ENCODE results near the gene SMOC2. TPM values are rescaled to one million over a fixed set of nuclear protein-coding genes. Genes with fewer than 3 reads are reported as not detected.

SMOC2 gene
- polyA plus RNA-seq, 1 of the 3 experiments (the other 2 are of a cell fraction), result not detected

GRCh38 chr6:168620578-168620977 lies 179.6 kb downstream of the SMOC2 start (continued):
- TF ChIP-seq RCOR1 (IDR thresholded peaks at IDR 0.05; ENCODE audit: low read length), result no peak
- no peak for TF ChIP-seq ELF1 (IDR thresholded peaks at IDR 0.05)
- no peak for TF ChIP-seq YY1 (IDR thresholded peaks at IDR 0.05; ENCODE audit: low read depth)
- TF ChIP-seq CTCF (IDR thresholded peaks at IDR 0.05), result no peak

GRCh38 chr6:168623736-168624135 lies 182.8 kb downstream of the SMOC2 start:
- no peak overlapping the region for H3K27ac ChIP-seq (ENCODE audit: low read depth in 2 of 2, low read length in 1 of 2)
- no peaks in the 10 kb centered on the region for H3K9me3 ChIP-seq
- no peak overlapping the region for H2AFZ ChIP-seq (ENCODE audit: low read depth)
- WGBS (ENCODE audit: low lambda C conversion rate), result 90% methylated on average over 5 of the region's 13 CpGs
- H3K9me2 ChIP-seq, result no peaks in the 10 kb centered on the region
- peaks cover 0 to 15% of the 10 kb centered on the region in 2 experiments; a peak in 1 of 4 replicates for H3K4me1 ChIP-seq (ENCODE audit: control insufficient read depth in 1 of 2, insufficient read depth in 2 of 2, low read depth in 1 of 2, low read length in 1 of 2)
- H3K4me2 ChIP-seq, result no peak overlapping the region
- H4K20me1 ChIP-seq (ENCODE audit: insufficient read depth), result no peaks in the 10 kb centered on the region
- DNase-seq, result no peak
- H3K36me3 ChIP-seq (replicated peaks in 1 of 2; ENCODE audit: control insufficient read depth in 1 of 2, insufficient read depth in 2 of 2, low read length in 1 of 2), result no peaks in the 10 kb centered on the region
- no peak overlapping the region for H3K9ac ChIP-seq
- H3K79me2 ChIP-seq (ENCODE audit: insufficient read depth), result no peaks in the 10 kb centered on the region
- ChIA-PET POLR2A (no interaction called here), CTCF (interaction anchor here (0.9 kb wide), 1 partner anchor 254 kb away, joined by 3 read pairs; no protein-coding TSS in a partner anchor)
- H3K27me3 ChIP-seq (ENCODE audit: insufficient read depth), result no peaks in the 10 kb centered on the region
- H3F3A ChIP-seq (replicated peaks; ENCODE audit: insufficient read depth), result no peaks in the 10 kb centered on the region
- no peak overlapping the region for H3K4me3 ChIP-seq (ENCODE audit: low read depth in 2 of 2, low read length in 1 of 2)
- TF ChIP-seq TAF1 (IDR thresholded peaks at IDR 0.05; ENCODE audit: borderline replicate concordance, low read depth, low read length), result no peak
- no peak for TF ChIP-seq POLR2AphosphoS5 (IDR thresholded peaks at IDR 0.05; ENCODE audit: low read depth, low read length)
- TF ChIP-seq EZH2phosphoT487 (IDR thresholded peaks at IDR 0.05; ENCODE audit: borderline replicate concordance, low read depth), result no peak
- no peak for TF ChIP-seq IRF3 (IDR thresholded peaks at IDR 0.05; ENCODE audit: low read depth, low read length)
- TF ChIP-seq JUND (IDR thresholded peaks at IDR 0.05), result no peak
- TF ChIP-seq MXI1 (IDR thresholded peaks at IDR 0.05; ENCODE audit: low read depth, low read length), result no peak
- TF ChIP-seq TCF12 (IDR thresholded peaks at IDR 0.05), result no peak
- TF ChIP-seq USF2 (IDR thresholded peaks at IDR 0.05; ENCODE audit: borderline replicate concordance, low read depth, low read length), result no peak
- no peak for TF ChIP-seq YY1 (IDR thresholded peaks at IDR 0.05; ENCODE audit: low read depth)

GRCh38 chr6:168624540-168624939 lies 183.6 kb downstream of the SMOC2 start:
- DNase-seq, result no peak
- CTCF ChIA-PET, result interaction anchor here (0.9 kb wide), 2 partner anchors 90 to 254 kb away, joined by 3 read pairs; no protein-coding TSS in a partner anchor
- Histone ChIP-seq H4K20me1 (ENCODE audit: insufficient read depth) (no peaks in the 10 kb centered on the region), H3K27me3 (ENCODE audit: insufficient read depth) (no peaks in the 10 kb centered on the region), H3F3A (replicated peaks; ENCODE audit: insufficient read depth) (no peaks in the 10 kb centered on the region), H3K27ac (ENCODE audit: low read depth in 2 of 2, low read length in 1 of 2) (no peak overlapping the region), H3K36me3 (replicated peaks in 1 of 2; ENCODE audit: control insufficient read depth in 1 of 2, insufficient read depth in 2 of 2, low read length in 1 of 2) (no peaks in the 10 kb centered on the region), H3K79me2 (ENCODE audit: insufficient read depth) (no peaks in the 10 kb centered on the region), H3K9me2 (no peaks in the 10 kb centered on the region), H2AFZ (ENCODE audit: low read depth) (no peak overlapping the region), H3K4me3 (ENCODE audit: low read depth in 2 of 2, low read length in 1 of 2) (no peak overlapping the region), H3K4me1 (ENCODE audit: control insufficient read depth in 1 of 2, insufficient read depth in 2 of 2, low read depth in 1 of 2, low read length in 1 of 2) (peaks cover 0 to 21% of the 10 kb centered on the region in 2 experiments; a peak in 1 of 4 replicates), H3K4me2 (no peak overlapping the region), H3K9ac (no peak overlapping the region), H3K9me3 (no peaks in the 10 kb centered on the region)
- 39% methylated on average over 2 of the region's 2 CpGs for WGBS (ENCODE audit: low lambda C conversion rate)
- POLR2A ChIA-PET, result no interaction called here
- no peak for TF ChIP-seq RXRA (IDR thresholded peaks at IDR 0.05; ENCODE audit: borderline replicate concordance, low read depth)
- no peak for TF ChIP-seq MAX (IDR thresholded peaks at IDR 0.05; ENCODE audit: low read depth)
- no peak for TF ChIP-seq USF1 (IDR thresholded peaks at IDR 0.05; ENCODE audit: borderline replicate concordance, low read depth)
- TF ChIP-seq FOXM1 (IDR thresholded peaks at IDR 0.05; ENCODE audit: low read depth), result no peak
- no peak for TF ChIP-seq GATA2 (CRISPR knock-in tag; IDR thresholded peaks at IDR 0.05)
- TF ChIP-seq NRF1 (IDR thresholded peaks at IDR 0.05; ENCODE audit: low read depth, low read length), result no peak
- no peak for TF ChIP-seq PBX3 (IDR thresholded peaks at IDR 0.05)
- TF ChIP-seq TAF1 (IDR thresholded peaks at IDR 0.05; ENCODE audit: borderline replicate concordance, low read depth, low read length), result no peak
- no peak for TF ChIP-seq GABPA (IDR thresholded peaks at IDR 0.05; ENCODE audit: low read depth)
- no peak for TF ChIP-seq MXI1 (IDR thresholded peaks at IDR 0.05; ENCODE audit: low read depth, low read length)
- TF ChIP-seq IRF3 (IDR thresholded peaks at IDR 0.05; ENCODE audit: low read depth, low read length), result no peak
